Cardiac muscle cell (in vitro differentiated cells and primary cell): ENCODE measurements around the gene NECTIN1. TPM values are rescaled to one million over a fixed set of nuclear protein-coding genes. Genes with fewer than 3 reads are reported as not detected.

Experiments used
- DNase-seq, 2 donors: peaks; one replicate each; pipeline versions ENCODE4 v3.0.0 to v3.0.0-alpha.2; 2010 to 2017; ENCODE audit warnings: low read depth in 1 of 2, low spot score in 1 of 2
- H3K27ac ChIP-seq: fragments of 200-600 bp; sonication (generic); 2 replicates; pipeline ENCODE4 v1.5.1; 2016
- H3K27me3 ChIP-seq: fragments of 200-600 bp; sonication (generic); 2 replicates; pipeline ENCODE4 v1.6.0; 2016; ENCODE audit warnings: control low read depth
- H3K36me3 ChIP-seq: fragments of 200-600 bp; sonication (generic); 2 replicates; pipeline ENCODE4 v1.5.1; 2016; ENCODE audit warnings: control low read depth
- H3K4me1 ChIP-seq: fragments of 200-600 bp; sonication (generic); 2 replicates; pipeline ENCODE4 v1.8.1; 2017; ENCODE audit warnings: low read depth, mild to moderate bottlenecking, mixed run types
- H3K4me3 ChIP-seq: fragments of 200-600 bp; sonication (generic); 2 replicates; pipeline ENCODE4 v1.5.1; 2016; ENCODE audit warnings: mild to moderate bottlenecking
- H3K9me3 ChIP-seq: fragments of 200-600 bp; sonication (generic); 2 replicates; pipeline ENCODE4 v1.5.1; 2017; ENCODE audit warnings: low read depth, mild to moderate bottlenecking, control low read depth
- polyA plus RNA-seq: library from polyadenylated mRNA; unstranded; fragments of >200 nt; fragmentation: Nextera tagmentation; extraction: Ambion mirVana; gene quantifications from 2 replicates; pipeline ENCODE4 v1.2.1, GENCODE V29; 2016
- total RNA-seq: library from RNA; depleted of rRNA; stranded (reverse); fragments of >200 nt; gene quantifications from 2 replicates; pipeline ENCODE4 v1.2.3, GENCODE V29; 2016
- TF ChIP-seq, protein P1 (sequence below): IDR thresholded peaks from 2 replicates; pipeline ENCODE4 v1.5.1; 2012; ENCODE audit warnings: low read depth, mild to moderate bottlenecking, low read length

The NECTIN1 gene
- total and polyA plus RNA-seq, 2 experiments from 2014 or later = 5.2 to 9.1 TPM

DNA sequence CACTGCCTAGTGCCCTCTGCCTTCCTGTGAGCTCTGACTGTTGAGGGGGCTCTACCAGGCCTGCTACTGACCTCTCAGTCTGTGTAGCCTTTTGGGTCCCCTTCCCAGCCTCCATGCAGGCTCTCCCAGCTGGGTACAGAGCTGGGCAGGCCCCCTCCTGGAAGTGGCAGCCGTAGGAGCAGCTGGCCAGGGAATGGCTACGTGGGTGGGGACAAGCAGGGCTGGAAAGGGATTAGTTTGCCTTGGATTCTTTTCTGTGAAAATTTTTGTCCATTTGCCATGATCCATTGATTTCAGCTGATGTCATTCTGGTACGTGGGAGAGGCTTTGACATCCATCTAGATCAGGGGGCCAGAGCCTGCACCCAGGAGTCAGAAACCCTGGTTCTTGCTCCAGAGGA lies 23.9 kb upstream of the NECTIN1 start:
- TF ChIP-seq, protein P1, sequence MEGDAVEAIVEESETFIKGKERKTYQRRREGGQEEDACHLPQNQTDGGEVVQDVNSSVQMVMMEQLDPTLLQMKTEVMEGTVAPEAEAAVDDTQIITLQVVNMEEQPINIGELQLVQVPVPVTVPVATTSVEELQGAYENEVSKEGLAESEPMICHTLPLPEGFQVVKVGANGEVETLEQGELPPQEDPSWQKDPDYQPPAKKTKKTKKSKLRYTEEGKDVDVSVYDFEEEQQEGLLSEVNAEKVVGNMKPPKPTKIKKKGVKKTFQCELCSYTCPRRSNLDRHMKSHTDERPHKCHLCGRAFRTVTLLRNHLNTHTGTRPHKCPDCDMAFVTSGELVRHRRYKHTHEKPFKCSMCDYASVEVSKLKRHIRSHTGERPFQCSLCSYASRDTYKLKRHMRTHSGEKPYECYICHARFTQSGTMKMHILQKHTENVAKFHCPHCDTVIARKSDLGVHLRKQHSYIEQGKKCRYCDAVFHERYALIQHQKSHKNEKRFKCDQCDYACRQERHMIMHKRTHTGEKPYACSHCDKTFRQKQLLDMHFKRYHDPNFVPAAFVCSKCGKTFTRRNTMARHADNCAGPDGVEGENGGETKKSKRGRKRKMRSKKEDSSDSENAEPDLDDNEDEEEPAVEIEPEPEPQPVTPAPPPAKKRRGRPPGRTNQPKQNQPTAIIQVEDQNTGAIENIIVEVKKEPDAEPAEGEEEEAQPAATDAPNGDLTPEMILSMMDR = no peak
- DNase-seq = no peak
- Histone ChIP-seq H3K4me1 (no peaks in the 10 kb centered on the region), H3K4me3 (no peak overlapping the region), H3K27me3 (no peaks in the 10 kb centered on the region), H3K9me3 (no peaks in the 10 kb centered on the region), H3K27ac (no peak overlapping the region), H3K36me3 (no peaks in the 10 kb centered on the region)

- no peak for DNase-seq
- Histone ChIP-seq H3K9me3 (no peaks in the 10 kb centered on the region), H3K27me3 (no peaks in the 10 kb centered on the region), H3K4me3 (no peak overlapping the region), H3K4me1 (no peaks in the 10 kb centered on the region), H3K36me3 (no peaks in the 10 kb centered on the region), H3K27ac (no peak overlapping the region)
- TF ChIP-seq, protein P1 = no peak
Measured at GRCh38 chr11:119752345-119752871, 23.4 kb upstream of the NECTIN1 start.

GRCh38 chr11:119750056-119750455 lies 21.1 kb upstream of the NECTIN1 start:
- Histone ChIP-seq H3K27me3 (no peaks in the 10 kb centered on the region), H3K27ac (no peak overlapping the region), H3K36me3 (no peaks in the 10 kb centered on the region), H3K4me1 (no peaks in the 10 kb centered on the region), H3K9me3 (no peaks in the 10 kb centered on the region), H3K4me3 (no peak overlapping the region)
- no peak for DNase-seq
- TF ChIP-seq, protein P1 = no peak

DNA sequence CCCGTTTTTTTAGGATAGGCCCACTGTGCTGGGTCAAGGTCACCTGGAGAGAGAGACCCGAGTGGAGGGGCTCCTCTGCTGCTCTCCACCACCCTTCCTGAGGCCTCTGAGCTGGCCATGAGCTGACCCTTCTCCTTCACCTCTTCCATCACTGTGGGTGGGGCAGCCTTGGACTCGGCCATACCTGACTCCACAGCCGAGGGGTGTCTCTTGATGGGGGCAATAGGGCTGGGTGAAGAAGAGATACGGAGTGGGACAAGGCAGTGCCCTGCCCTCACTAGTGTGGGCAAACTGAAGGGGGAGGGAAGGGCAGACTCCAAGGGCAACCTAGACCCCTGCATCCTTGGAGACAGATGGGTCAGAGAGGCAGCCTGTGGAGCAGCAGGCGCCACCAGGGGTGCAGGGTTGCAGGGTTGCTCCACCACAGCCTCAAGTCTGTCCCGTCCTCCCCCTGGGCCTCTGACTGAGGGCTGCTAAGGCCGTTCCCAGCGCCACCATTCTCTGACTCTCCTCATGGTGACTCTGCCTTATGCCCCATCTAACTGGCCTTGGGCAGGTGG lies 20.1 kb upstream of the NECTIN1 start:
- DNase-seq = no peak
- H3K27ac ChIP-seq = no peak overlapping the region
- no peaks in the 10 kb centered on the region for H3K4me1 ChIP-seq
- no peak overlapping the region for H3K4me3 ChIP-seq
- no peaks in the 10 kb centered on the region for H3K9me3 ChIP-seq
- TF ChIP-seq, protein P1 = no peak
- H3K27me3 ChIP-seq = no peaks in the 10 kb centered on the region
- no peaks in the 10 kb centered on the region for H3K36me3 ChIP-seq

DNA sequence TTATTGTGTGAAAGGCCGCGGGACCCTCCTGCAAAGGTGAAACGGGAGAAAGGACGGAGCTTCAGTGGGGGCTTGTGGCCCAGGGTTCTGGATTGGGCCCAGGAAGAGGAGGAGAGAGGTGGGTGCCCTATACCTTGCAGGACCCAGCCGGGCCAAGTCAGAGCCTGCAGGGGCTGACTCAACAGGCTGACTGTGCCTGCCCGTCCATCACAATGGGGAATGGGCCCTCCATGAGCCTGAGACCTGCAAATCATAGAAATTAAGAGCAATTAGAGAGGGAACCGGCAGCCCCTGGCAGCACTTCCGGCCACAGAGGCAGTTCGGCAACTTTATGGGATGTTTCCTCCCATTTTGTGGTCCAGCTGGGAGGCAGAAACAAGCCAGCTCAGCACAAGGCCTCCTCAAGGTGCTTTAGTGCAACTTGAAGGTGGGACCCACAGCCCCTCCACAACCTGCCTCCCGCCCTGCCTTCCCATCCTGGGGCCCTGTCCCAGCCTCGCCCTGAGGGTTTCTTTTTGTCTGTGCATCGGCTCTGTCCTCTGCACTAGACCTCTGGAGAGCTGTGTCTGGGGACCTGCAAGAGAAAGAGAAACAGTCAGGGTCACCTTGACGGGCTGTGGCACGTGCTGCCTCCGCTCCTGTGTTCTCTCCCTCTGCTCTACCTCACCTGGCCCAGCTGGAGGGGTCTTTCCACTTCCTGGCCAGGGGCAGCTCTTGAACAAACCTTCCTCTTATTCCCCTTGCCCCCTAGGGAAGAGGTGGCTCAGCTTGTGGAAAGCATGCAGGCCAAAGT lies 19.1 kb upstream of the NECTIN1 start:
- Histone ChIP-seq H3K27me3 (no peaks in the 10 kb centered on the region), H3K27ac (no peak overlapping the region), H3K36me3 (no peaks in the 10 kb centered on the region), H3K9me3 (no peaks in the 10 kb centered on the region), H3K4me3 (no peak overlapping the region), H3K4me1 (no peaks in the 10 kb centered on the region)
- no peak for DNase-seq
- TF ChIP-seq, protein P1 = no peak
